GM21526 (cell line): ENCODE results near the gene TGFBR3.
A peak's percentile ranks its signal among the peaks of the same experiment; 100 is the strongest.

Experiments
- ATAC-seq: cut with Tn5 transposase; IDR thresholded peaks from one replicate; pipeline ENCODE4 v1.9.1; 2021; ENCODE audit warnings: moderate library complexity; ENCODE audit not compliant: unreplicated experiment, low FRiP score

Gene TGFBR3

DNA sequence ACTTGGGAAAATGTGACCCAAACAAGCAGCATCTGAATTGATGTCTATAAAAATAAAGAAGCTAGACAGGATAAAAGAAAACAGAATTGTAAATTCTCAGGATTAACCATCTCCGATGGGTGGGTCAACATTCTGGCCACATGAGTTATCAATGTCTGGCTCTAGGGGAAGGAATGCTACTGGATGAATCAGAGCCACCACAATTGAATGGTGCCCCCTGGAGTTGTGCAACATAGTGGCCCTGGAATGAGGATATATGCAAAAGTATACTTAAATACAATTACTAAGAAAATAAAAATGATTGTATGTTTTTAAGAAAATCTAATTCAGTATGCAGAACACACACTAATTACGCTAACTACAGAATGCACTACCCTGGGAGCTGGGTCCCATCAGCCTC is 185.6 kb downstream of the TGFBR3 start:
- ATAC-seq, result no peak

DNA sequence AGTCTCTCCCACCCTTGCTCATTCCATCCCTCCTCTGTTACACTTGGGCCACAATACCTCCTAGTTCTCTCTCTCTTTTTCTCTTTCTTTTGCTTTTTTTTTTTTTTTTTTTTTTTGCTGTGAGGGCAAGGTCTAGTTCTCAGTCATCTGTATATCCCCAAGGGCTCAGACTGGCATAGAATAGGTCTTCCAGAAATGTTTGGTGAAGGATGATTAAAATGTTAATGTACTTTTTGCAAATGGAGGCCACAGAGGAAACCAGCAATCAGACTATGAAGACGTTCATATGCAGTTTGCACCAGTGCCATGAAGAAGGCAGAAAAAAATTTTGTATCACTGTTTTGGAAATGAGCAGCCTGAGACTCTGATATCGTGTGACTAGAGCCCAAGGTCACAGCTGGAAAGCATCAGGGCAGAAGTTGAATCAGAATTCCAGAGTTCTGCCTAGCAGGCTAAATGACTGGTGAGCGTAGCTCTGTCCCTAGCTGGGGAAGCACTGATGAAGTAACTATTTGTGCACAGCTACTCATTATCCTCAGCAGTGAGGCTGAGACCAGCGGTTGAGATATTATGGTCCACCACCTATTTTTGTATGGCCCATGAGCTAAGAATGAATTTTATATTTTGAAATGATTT is 186.5 kb downstream of the TGFBR3 start:
- no peak for ATAC-seq

DNA sequence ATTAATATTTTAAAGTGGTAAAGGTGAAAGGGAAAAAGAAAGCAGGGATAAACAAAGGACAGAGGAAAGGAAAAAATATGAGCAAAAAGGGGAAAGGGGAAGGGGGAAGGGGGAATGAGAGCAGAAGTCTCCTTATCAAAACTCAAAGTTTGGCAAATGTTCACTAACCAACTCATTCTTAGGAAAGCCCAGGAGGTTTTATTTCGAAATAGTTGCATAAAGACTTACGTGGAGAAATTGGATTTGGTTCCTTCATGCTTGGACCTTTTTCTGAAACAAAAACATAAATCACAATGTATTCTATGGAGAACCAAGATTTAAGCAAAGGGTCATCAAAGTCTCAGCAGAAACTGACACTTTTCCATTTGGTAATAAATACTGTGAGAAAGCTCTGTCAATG is 188.1 kb downstream of the TGFBR3 start:
- ATAC-seq, result no peak

GRCh38 chr1:91697416-91697815 is 188.5 kb downstream of the TGFBR3 start:
- peak; percentile 77 for ATAC-seq

- no peak for ATAC-seq
These were observed 189.6 kb downstream of the TGFBR3 start for GRCh38 chr1:91696321-91696720.

GRCh38 chr1:91693557-91693956 is 192.4 kb downstream of the TGFBR3 start:
- no peak for ATAC-seq

DNA sequence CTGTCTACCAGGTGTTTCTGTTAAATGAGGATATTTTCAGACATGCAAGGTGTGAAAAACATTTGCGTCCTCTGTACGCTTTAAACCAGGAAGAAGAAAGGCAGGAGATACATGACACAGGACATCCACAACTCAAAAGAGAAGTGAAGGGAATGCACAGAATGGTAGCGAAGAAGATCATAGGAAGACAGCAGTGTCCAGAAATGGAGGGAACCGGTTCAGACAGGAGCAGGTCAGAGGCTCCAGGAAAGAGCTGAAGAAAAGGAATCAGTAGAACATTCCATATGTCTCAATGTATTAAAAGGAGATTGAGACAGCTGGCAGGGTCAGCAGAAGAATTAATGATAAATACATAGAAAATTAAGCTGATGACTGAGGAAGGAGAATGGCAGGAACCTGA is 194.4 kb downstream of the TGFBR3 start:
- ATAC-seq, result no peak

DNA sequence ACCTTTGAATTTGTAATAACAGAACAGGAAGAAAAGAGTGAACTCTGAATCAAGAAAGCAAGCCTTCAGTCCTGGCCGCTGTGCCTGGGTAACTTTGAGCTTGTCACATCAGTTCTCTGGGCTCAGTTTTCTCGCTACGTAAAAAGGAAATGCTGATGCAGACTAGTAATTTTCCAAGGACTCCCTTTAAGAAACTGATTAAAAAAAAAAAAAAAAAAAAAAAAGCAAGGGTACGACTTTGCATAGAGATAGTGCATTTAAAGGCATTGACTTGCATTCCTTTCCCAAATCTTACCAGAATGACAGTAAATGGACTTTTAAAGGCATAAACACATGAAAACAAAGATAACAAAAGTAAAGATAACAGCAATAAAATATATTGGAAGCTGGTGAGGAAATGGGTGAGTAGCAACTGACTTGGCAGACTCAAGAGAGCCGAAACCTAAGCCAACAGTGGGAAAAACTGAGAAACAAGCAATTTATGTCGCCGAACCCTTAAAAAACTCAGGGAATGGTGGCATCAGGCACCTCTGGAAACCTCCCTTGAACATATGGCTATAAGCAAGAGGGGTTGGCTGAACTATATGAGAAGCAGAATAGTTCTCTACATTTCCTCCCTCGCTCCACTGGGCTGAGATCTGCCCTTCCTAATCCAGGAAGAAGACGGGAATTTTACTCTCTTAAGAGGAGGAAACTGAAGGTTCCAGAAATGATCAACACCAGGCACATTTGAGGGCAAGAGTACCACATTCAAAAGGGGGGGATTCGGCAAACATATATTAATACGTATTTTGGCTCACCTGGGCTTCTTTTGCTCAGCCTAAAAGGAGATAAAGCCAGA is 196.1 kb downstream of the TGFBR3 start:
- no peak for ATAC-seq

DNA sequence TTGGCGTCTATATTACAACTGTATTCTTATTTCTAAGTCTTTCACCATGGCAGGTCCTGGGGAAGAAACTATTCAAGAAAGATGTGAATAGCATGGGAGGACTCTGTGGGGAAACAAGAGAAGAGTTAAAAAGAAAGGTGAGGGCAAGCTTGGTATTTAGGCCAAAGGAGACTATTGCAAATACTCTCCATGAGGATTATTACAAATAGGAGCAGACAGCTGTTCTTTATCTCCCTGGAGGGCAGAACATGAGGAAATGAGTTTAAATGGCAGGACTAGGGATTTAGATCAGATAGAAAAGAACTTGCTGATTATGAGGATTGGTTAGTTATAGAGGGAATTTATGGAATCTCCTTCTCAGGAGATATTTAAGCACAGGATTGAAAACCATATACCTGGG is 198.5 kb downstream of the TGFBR3 start:
- ATAC-seq, result no peak

DNA sequence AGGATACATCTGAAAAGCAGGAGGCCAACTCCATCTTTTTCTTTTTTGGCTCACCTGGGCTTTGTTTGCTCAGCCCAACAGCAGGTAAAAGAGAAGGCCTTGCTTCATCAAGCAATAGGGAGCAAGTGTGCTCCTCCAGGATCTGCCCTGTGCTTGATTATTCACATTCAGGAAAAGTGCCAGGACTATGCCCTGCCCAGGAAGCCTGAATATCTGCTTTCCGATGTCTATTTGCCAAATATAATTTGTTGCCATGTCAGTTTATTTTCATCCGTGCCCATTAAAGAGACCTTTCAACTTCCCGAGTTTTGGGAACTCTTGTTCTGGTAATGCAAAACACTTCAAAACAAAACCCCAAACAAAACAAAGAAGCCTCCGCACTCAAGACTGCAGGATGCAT is 200.0 kb downstream of the TGFBR3 start:
- ATAC-seq, result no peak

DNA sequence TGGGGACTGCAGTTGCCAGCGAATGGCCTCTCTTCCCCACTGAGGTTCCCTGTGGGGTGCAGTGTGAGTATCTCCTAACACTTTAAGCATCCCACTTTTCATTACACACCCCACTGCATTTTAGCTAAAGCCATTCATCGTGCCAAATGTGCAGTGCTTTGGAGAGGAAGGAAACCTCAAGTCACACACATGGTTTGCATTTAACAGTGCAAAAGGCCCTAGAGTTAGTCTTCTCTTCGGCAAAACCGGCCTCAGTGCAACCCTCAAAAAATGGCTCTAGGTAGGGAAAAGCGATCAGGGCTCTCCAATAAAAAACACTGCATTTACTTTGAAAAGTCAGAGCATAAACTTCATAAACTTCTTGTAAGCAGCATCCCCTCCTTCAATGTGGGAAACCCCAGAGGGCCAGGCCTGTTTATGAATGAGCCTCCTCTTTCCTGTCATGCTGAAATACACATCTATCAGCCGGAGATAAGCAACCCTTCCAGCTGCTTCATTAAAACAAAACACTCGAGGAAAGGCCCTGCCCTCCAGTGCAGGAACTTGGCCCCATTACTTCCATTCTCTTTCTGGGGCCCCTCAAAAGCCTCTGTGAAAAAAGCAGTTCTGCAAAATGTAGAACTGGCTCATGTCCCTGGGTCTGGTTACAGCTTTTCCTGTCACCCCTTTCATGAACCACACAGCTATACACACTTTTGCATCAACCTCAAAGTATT is 201.3 kb downstream of the TGFBR3 start:
- no peak for ATAC-seq

DNA sequence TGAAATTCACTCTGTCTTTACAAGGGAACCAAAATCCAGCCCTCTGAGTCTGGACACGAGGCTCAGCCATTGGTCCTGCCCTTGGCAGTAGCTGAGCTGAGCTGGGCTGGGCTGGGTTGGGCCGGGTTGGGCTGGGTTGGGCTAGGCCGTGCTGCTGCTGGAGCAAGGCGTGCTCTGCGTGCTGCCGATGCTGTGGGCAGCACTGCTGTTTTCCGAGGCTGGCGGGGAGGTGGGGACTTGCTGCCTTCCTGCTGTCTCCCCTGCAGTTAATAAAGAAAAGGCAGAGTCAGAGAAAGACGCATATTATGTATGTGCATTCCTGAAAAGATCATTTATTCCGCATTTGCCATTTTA is 202.4 kb downstream of the TGFBR3 start:
- ATAC-seq, result no peak

GRCh38 chr1:91682882-91683597 is 202.9 kb downstream of the TGFBR3 start:
- ATAC-seq, result no peak

- ATAC-seq, result no peak
These were observed 205.3 kb downstream of the TGFBR3 start for GRCh38 chr1:91680556-91681155.

- ATAC-seq, result no peak
These were observed 206.5 kb downstream of the TGFBR3 start for GRCh38 chr1:91679446-91679845.

- no peak for ATAC-seq
These were observed 209.9 kb downstream of the TGFBR3 start for GRCh38 chr1:91676030-91676429.

DNA sequence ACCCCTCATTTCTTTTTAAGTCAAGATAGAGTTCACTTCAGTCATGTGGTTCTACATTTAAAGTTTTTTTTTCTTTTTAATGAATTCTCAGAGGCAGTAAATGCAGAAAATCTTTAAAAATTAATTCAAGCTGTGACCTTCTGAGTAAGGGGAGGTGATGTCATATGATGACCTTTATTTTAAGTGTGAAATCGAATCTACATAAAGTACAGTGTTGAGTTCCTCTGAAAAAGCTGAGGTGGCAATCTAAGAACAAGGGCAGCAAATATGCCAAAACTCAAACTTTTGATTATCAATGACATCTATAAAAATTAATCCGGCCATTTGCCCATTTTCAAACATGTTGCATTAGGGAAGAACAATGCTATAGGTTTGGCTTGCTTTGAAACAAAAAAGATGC is 211.8 kb downstream of the TGFBR3 start:
- no peak for ATAC-seq

DNA sequence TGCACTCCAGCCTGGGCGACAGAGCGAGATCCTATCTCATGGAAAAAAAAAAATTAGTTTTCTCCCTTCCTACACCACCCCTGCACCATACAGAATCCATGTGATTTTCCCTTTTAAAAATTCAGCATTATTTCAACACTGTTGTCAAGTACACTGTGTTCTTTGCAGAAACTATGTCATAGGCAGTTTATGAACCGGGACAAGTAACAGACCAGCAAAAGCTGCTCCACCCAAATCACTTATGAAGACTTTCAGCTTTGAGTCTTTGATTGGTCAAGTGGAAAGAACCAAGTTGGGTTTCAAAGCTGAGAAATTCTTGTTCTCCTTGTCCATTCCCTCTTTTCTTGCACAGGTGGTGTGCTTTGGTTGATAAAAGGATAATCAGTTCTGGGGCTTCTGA is 212.3 kb downstream of the TGFBR3 start:
- no peak for ATAC-seq

- no peak for ATAC-seq
These were observed 213.3 kb downstream of the TGFBR3 start for GRCh38 chr1:91672601-91673161.

DNA sequence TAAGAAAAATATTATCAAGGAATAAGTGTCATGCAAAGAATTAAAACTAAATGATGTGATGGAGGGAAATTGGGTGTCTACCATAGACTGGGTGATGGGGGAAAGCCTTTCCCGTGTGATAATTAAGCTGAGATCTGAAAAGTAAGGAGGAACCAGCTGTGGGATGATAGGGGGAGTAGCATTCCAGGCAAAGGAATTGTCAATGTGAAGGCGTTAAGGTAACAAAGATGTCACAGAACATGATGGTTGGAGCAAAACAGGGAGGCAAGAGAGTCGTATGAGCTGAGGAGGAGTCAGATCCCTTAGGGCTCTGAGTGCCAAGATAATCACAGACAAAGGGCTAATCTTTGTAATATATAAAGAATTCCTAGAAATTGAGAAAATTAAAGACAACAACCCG is 215.2 kb downstream of the TGFBR3 start:
- no peak for ATAC-seq
